ENCODE results near the gene PTPRO. TPM values are rescaled to one million over a fixed set of nuclear protein-coding genes. Genes with fewer than 3 reads are reported as not detected.

PTPRO gene
- total RNA-seq, 1 experiment from 2014 or later: 0.52 TPM

DNA sequence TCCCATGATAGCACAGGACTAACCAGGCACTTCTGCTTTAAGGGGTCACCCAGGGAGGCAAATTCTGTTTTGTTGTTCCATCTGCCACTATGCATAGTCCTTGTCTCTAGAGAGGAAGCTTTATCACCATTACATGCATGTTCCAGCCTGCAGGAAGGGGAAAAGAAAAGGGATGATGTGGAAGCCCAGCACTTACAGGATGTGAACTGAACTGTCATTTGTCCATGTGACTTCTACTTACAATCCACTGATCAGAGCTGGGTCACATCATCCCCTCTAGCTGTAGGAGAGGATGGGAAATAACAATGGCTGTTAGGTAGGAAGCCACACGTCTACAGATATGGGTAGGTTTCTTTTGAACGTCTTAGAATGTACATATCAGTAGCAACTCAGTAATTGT lies 203.1 kb downstream of the PTPRO start:
- H3K56ac ChIP-seq (ENCODE audit: insufficient read length, low read depth, low read length): no peak overlapping the region
- no peak overlapping the region for H2BK12ac ChIP-seq (ENCODE audit: insufficient read length, low read depth, low read length)
- no peak overlapping the region for H3K14ac ChIP-seq (ENCODE audit: insufficient read depth, low read length)
- no peak overlapping the region for H4K5ac ChIP-seq (ENCODE audit: insufficient read length, low read depth, low read length)
- no peaks in the 10 kb centered on the region for H3K79me2 ChIP-seq (ENCODE audit: insufficient read depth, low read length)
- H3K4ac ChIP-seq (ENCODE audit: low read depth, low read length): no peak overlapping the region
- TF ChIP-seq, protein P1, sequence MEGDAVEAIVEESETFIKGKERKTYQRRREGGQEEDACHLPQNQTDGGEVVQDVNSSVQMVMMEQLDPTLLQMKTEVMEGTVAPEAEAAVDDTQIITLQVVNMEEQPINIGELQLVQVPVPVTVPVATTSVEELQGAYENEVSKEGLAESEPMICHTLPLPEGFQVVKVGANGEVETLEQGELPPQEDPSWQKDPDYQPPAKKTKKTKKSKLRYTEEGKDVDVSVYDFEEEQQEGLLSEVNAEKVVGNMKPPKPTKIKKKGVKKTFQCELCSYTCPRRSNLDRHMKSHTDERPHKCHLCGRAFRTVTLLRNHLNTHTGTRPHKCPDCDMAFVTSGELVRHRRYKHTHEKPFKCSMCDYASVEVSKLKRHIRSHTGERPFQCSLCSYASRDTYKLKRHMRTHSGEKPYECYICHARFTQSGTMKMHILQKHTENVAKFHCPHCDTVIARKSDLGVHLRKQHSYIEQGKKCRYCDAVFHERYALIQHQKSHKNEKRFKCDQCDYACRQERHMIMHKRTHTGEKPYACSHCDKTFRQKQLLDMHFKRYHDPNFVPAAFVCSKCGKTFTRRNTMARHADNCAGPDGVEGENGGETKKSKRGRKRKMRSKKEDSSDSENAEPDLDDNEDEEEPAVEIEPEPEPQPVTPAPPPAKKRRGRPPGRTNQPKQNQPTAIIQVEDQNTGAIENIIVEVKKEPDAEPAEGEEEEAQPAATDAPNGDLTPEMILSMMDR (conservative IDR thresholded peaks at IDR 0.05): no peak
- no peak overlapping the region for H2BK15ac ChIP-seq (ENCODE audit: low read depth, low read length)
- Mint-ChIP-seq H3K4me1 (peaks cover 5 to 6% of the 10 kb centered on the region in 2 experiments; a peak in 3 of 4 replicates), H3K27me3 (ENCODE audit: low read depth) (no peaks in the 10 kb centered on the region), H3K36me3 (ENCODE audit: insufficient read depth in 1 of 3, low read depth in 3 of 3) (no peaks in the 10 kb centered on the region), H3K27ac (peak overlapping the region in 1 of 3 experiments; percentile 38; a peak in 1 of 7 replicates), H3K9me3 (no peaks in the 10 kb centered on the region), H3K4me3 (no peak overlapping the region)
- H2AK5ac ChIP-seq (ENCODE audit: insufficient read length, low read length): no peak overlapping the region
- no peak for DNase-seq
- no peak overlapping the region for H3K9ac ChIP-seq (ENCODE audit: extremely low read depth, insufficient read length, low read length)
- H3K79me1 ChIP-seq (ENCODE audit: insufficient read depth, low read depth, low read length, poor library complexity, severe bottlenecking): no peaks in the 10 kb centered on the region
- H3K23ac ChIP-seq (ENCODE audit: insufficient read length, low read depth, low read length): no peak overlapping the region
- no peak overlapping the region for H3K27ac ChIP-seq (ENCODE audit: insufficient read length, low read depth, low read length)
- no peaks in the 10 kb centered on the region for H3K9me3 ChIP-seq (ENCODE audit: control insufficient read depth, low read depth, low read length)
- H2BK20ac ChIP-seq (ENCODE audit: low read depth, low read length, poor library complexity, severe bottlenecking): no peak overlapping the region
- H3K23me2 ChIP-seq (ENCODE audit: insufficient read length, low read depth, low read length, poor library complexity, severe bottlenecking): no peaks in the 10 kb centered on the region
- no peaks in the 10 kb centered on the region for H4K20me1 ChIP-seq (ENCODE audit: control insufficient read depth, insufficient read depth, insufficient read length)
- H4K8ac ChIP-seq (replicated peaks; ENCODE audit: insufficient read length, low read depth, low read length): no peak overlapping the region
- H3K4me2 ChIP-seq (ENCODE audit: insufficient read depth, insufficient read length, low read length): no peak overlapping the region
- H3K18ac ChIP-seq (ENCODE audit: insufficient read length, low read depth, low read length): no peak overlapping the region
- no peak overlapping the region for H2BK120ac ChIP-seq (ENCODE audit: low read depth, low read length, poor library complexity, severe bottlenecking)
- H4K91ac ChIP-seq (ENCODE audit: insufficient read length, low read depth, low read length): no peak overlapping the region
- no peak overlapping the region for H3T11ph ChIP-seq (ENCODE audit: low read length)
- no peaks in the 10 kb centered on the region; the same call in 1 of the 2 replicates for H3K4me1 ChIP-seq (ENCODE audit: insufficient read depth, low read length)
- H2BK5ac ChIP-seq (ENCODE audit: insufficient read length, low read length): no peak overlapping the region
- WGBS (ENCODE audit: extremely low coverage, insufficient read length, low lambda C conversion rate): no CpG with 5 or more reads among the region's 2 CpGs
- H2AFZ ChIP-seq (ENCODE audit: low read length): no peak overlapping the region
- H3K27me3 ChIP-seq (ENCODE audit: insufficient read depth, low read length): no peaks in the 10 kb centered on the region

Data from H9 (cell line).